K562 (cell line): Measurements from ENCODE around the gene VAPB. TPM values are rescaled to one million over a fixed set of nuclear protein-coding genes. Genes with fewer than 3 reads are reported as not detected.

Experiments
- ATAC-seq: fragments of 200-7000 bp; cut with Tn5 transposase; 3 replicates; pipeline ENCODE4 v1.9.1; 2020; ENCODE audit warnings: moderate library complexity
- BruUV-seq: library from RNA; stranded (reverse); fragments of 400-500 nt; replicated peaks from 2 replicates; lab custom pipeline; 2021; lab: Mats Ljungman, UMichigan
- CTCF ChIA-PET: fragments of 300-600 bp; formaldehyde crosslinking; extraction: SDS; loops from one replicate; lab custom pipeline; 2021; ENCODE audit warnings: low intra/inter-chr PET ratio; lab: Yijun Ruan, JAX
- POLR2A ChIA-PET: fragments of 300-600, 350-650 bp; sonication (Branson Sonifier 250); formaldehyde crosslinking; extraction: SDS; loops from one replicate; lab custom pipeline; 2021; ENCODE audit warnings: antibody characterized with exemption, inconsistent platforms; lab: Yijun Ruan, JAX
- DNase-seq, 4 experiments: peaks; one replicate each; pipeline versions ENCODE4 v3.0.0 to v3.0.0-alpha.2; 2011 to 2018; ENCODE audit warnings: low spot score in 3 of 4, mixed read lengths in 3 of 4; ENCODE audit errors: extremely low read depth in 1 of 4
- FAIRE-seq: peaks from 2 replicates; lab custom pipeline; 2011; peaks lifted over from hg19 to GRCh38; lab: Jason Lieb, UNC
- H2AFZ ChIP-seq: 2 replicates; pipeline ENCODE4 v1.6.0; 2011; ENCODE audit warnings: low read depth, low read length, control low read depth, inconsistent platforms
- H3K27ac ChIP-seq: fragments of 200-600 bp; 3 replicates; pipeline ENCODE4 v1.8.0; 2011; ENCODE audit warnings: low read depth, mild to moderate bottlenecking, control low read depth, inconsistent platforms, low read length, moderate library complexity, mixed read lengths; ENCODE audit errors: extremely low read depth
- H3K27me3 ChIP-seq, 2 experiments: fragments of 300-600 bp in 1 of 2; 2 replicates in 1 of 2; 3 replicates in 1 of 2; pipeline versions ENCODE4 v1.6.0 to v1.8.0; 2011; ENCODE audit warnings: inconsistent platforms in 2 of 2, low read length in 2 of 2, mild to moderate bottlenecking in 1 of 2, mixed read lengths in 1 of 2, moderate library complexity in 1 of 2; ENCODE audit not compliant: control insufficient read depth in 2 of 2, insufficient read depth in 2 of 2
- H3K36me3 ChIP-seq: fragments of 300-600 bp; 3 replicates; pipeline ENCODE4 v1.8.0; 2011; ENCODE audit warnings: mild to moderate bottlenecking, low read length, inconsistent platforms; ENCODE audit not compliant: control insufficient read depth, insufficient read depth
- H3K4me1 ChIP-seq, 2 experiments: fragments of 200-600 bp in 1 of 2; replicated peaks in 1 of 2; 2 replicates in 1 of 2; 3 replicates in 1 of 2; pipeline versions ENCODE4 v1.5.1 to v1.8.0; 2011; ENCODE audit warnings: inconsistent platforms in 2 of 2, low read length in 2 of 2, mild to moderate bottlenecking in 1 of 2, mixed read lengths in 1 of 2, moderate library complexity in 1 of 2; ENCODE audit not compliant: control insufficient read depth in 2 of 2, insufficient read depth in 2 of 2
- H3K4me2 ChIP-seq: 2 replicates; pipeline ENCODE4 v1.6.1; 2011; ENCODE audit warnings: low read length, control low read depth, inconsistent platforms, mixed read lengths; ENCODE audit not compliant: insufficient read depth
- H3K4me3 ChIP-seq: fragments of 200-600 bp; sonication (generic), shearing (Covaris generic); 2 replicates; pipeline ENCODE4 v1.5.1; 2016; ENCODE audit warnings: control low read depth, inconsistent platforms
- H3K79me2 ChIP-seq: fragments of 200-600 bp; 3 replicates; pipeline ENCODE4 v1.8.0; 2011; ENCODE audit warnings: low read length, inconsistent platforms; ENCODE audit not compliant: control insufficient read depth, insufficient read depth
- H3K9ac ChIP-seq, 2 experiments: 2 replicates each; pipeline versions ENCODE4 v1.6.0 to v1.6.1; 2011; ENCODE audit warnings: low read depth in 2 of 2, low read length in 2 of 2, control low read depth in 1 of 2, inconsistent platforms in 1 of 2, mild to moderate bottlenecking in 1 of 2, mixed read lengths in 1 of 2; ENCODE audit not compliant: insufficient read depth in 1 of 2
- H3K9me1 ChIP-seq: one replicate; pipeline ENCODE4 v1.6.0; 2011; ENCODE audit warnings: inconsistent platforms, mild to moderate bottlenecking, low read length, moderate library complexity; ENCODE audit not compliant: control insufficient read depth, insufficient read depth
- H3K9me3 ChIP-seq: replicated peaks from 2 replicates; pipeline ENCODE4 v1.5.1; 2011; ENCODE audit warnings: low read depth, low read length, inconsistent platforms; ENCODE audit not compliant: control insufficient read depth, insufficient read depth
- H4K20me1 ChIP-seq: replicated peaks from 2 replicates; pipeline ENCODE4 v1.6.1; 2011; ENCODE audit warnings: low read length, inconsistent platforms, mixed read lengths; ENCODE audit not compliant: control insufficient read depth, insufficient read depth
- CBX1 ChIP-seq: sonication (generic); IDR thresholded peaks from 2 replicates; pipeline ENCODE4 v1.6.1; 2016; ENCODE audit warnings: antibody characterized with exemption, low read depth, mild to moderate bottlenecking
- HIVEP1 ChIP-seq: fragments of 250-450 bp; sonication (Bioruptor Pico); IDR thresholded peaks from 2 replicates; pipeline ENCODE4 v1.4.0; 2020; ENCODE audit warnings: mild to moderate bottlenecking
- NCOA6 ChIP-seq: fragments of 450-650 bp; IDR thresholded peaks from 2 replicates; pipeline ENCODE4 v1.6.1; 2017; ENCODE audit warnings: mild to moderate bottlenecking
- NFIX ChIP-seq: fragments of 250-450 bp; sonication (Bioruptor Pico); IDR thresholded peaks from 2 replicates; pipeline ENCODE4 v1.4.0; 2020; ENCODE audit warnings: low read depth, mild to moderate bottlenecking, moderate library complexity
- ZNF766 ChIP-seq: fragments of 200-800 bp; sonication (Bioruptor generic); conservative IDR thresholded peaks from 2 replicates; pipeline ENCODE4 v1.6.1; 2016; ENCODE audit warnings: missing genetic modification characterization, missing compliant biosample characterization
- whole genome bisulfite sequencing: fragments of 100-300 bp; shearing (Covaris generic); methylation state at CpG from one replicate; pipeline ENCODE4 v1.1.6; 2016; ENCODE audit warnings: low coverage, mixed read lengths; ENCODE audit not compliant: insufficient coverage; ENCODE audit errors: missing lambda C conversion rate; 5-methylcytosine and 5-hydroxymethylcytosine counted together
- in situ Hi-C: fragments of 300-500 bp; cut with MboI; formaldehyde crosslinking; loops from 4 replicates; pipeline ENCODE4 v1.15.0; 2018; ENCODE audit warnings: inconsistent platforms, mixed read lengths
- intact Hi-C: fragments of 100-400 bp; cut with micrococcal nuclease; formaldehyde crosslinking; loops from 2 replicates; pipeline ENCODE4 v1.14.2; 2022
- polyA plus RNA-seq, 8 experiments: library from polyadenylated mRNA; depleted of rRNA in 4 of 8; stranded (reverse) in 5 of 8; unstranded in 3 of 8; fragments of >200 nt; fragmentation: Nextera tagmentation in 2 of 8; fragmentation: Illumina TruSeq in 1 of 8; extraction: Ambion mirVana in 2 of 8; extraction: Trizol in 1 of 8; gene quantifications; 2 replicates each; pipeline versions ENCODE4 v1.2.1 to v1.2.3, GENCODE V29; 2011 to 2014; ENCODE audit warnings: inconsistent platforms in 1 of 8, missing spikeins in 1 of 8
- total RNA-seq, 7 experiments: library from RNA; depleted of rRNA in 6 of 7; stranded (reverse); fragments of >200 nt in 6 of 7; fragmentation: Illumina TruSeq in 2 of 7; extraction: Trizol in 2 of 7; gene quantifications; 2 replicates each; pipeline versions ENCODE4 v1.2.1 to v1.2.3, GENCODE V29; 2011 to 2021; ENCODE audit warnings: low replicate concordance in 1 of 7
- TF ChIP-seq, protein P1 (sequence below): fragments of 250-450 bp; sonication (Bioruptor Pico); IDR thresholded peaks from 2 replicates; pipeline ENCODE4 v1.8.0; 2021; ENCODE audit warnings: borderline replicate concordance, mild to moderate bottlenecking, moderate library complexity; ENCODE audit not compliant: poor library complexity, severe bottlenecking
- TF ChIP-seq, protein P2 (sequence below): IDR thresholded peaks from 2 replicates; pipeline ENCODE4 v1.6.1; 2012; ENCODE audit warnings: low read depth, low read length, improper control_type of control experiment, borderline replicate concordance
- TF ChIP-seq, protein P3 (sequence below), 2 experiments: IDR thresholded peaks in 1 of 2; conservative IDR thresholded peaks in 1 of 2; 2 replicates each; pipeline ENCODE4 v1.6.1; 2016; ENCODE audit warnings: low read depth in 2 of 2, mild to moderate bottlenecking in 1 of 2, missing compliant biosample characterization in 1 of 2, missing genetic modification characterization in 1 of 2, moderate library complexity in 1 of 2
- TF ChIP-seq, protein P4 (sequence below), 3 experiments: IDR thresholded peaks in 2 of 3; conservative IDR thresholded peaks in 1 of 3; 2 replicates each; pipeline ENCODE4 v1.5.1; 2011 to 2012; ENCODE audit warnings: low read length in 3 of 3, mild to moderate bottlenecking in 3 of 3, control low read depth in 2 of 3, improper control_type of control experiment in 1 of 3, inconsistent platforms in 1 of 3, low read depth in 1 of 3, mixed read lengths in 1 of 3, moderate library complexity in 1 of 3; ENCODE audit not compliant: insufficient read depth in 2 of 3

VAPB gene
- total and polyA plus RNA-seq, 9 of the 15 experiments (the other 6 are each of a cell fraction or from before 2014, with no cell fraction given) = 3.4 to 51.0 (median 27.9) TPM

DNA sequence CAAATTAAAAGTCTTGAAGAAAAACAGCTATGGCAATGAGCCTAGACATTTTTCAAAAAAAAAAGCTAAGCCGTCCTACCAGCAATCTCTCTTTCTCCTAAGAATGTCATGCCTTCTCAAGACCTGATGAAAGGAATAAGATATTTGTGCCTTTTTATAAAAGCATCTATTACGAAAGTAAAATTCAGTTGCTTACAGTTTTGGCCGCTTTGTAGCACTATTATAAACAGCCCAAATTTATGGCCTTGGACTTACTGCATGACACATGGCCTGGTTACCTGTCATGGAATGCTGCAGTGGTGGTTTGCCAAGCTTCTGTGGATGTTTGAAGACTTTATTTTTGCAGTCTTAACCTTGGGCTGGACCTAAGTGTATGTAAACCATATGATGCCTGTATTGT, 22.2 kb upstream of the VAPB start:
- no peak overlapping the region for H2AFZ ChIP-seq
- H3K79me2 ChIP-seq = no peaks in the 10 kb centered on the region
- FAIRE-seq (no peak), ATAC-seq (no peak), DNase-seq (no peak)
- peaks cover 0 to 3% of the 10 kb centered on the region in 2 experiments; a peak in 2 of 5 replicates for H3K4me1 ChIP-seq
- no peaks in the 10 kb centered on the region for H3K9me1 ChIP-seq
- peaks cover 19% of the 10 kb centered on the region; the same call in 1 of the 3 replicates for H3K36me3 ChIP-seq
- H3K4me3 ChIP-seq = no peak overlapping the region
- no peaks in the 10 kb centered on the region for H3K27me3 ChIP-seq
- intact Hi-C loops = no loop called here
- CTCF ChIA-PET = no interaction called here
- in situ Hi-C loops = no loop called here
- WGBS = 86% methylated on average over 3 of the region's 3 CpGs
- no TSS peak for BruUV-seq
- TF ChIP-seq, protein P1, sequence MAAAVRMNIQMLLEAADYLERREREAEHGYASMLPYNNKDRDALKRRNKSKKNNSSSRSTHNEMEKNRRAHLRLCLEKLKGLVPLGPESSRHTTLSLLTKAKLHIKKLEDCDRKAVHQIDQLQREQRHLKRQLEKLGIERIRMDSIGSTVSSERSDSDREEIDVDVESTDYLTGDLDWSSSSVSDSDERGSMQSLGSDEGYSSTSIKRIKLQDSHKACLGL = no peak
- TF ChIP-seq, protein P2, sequence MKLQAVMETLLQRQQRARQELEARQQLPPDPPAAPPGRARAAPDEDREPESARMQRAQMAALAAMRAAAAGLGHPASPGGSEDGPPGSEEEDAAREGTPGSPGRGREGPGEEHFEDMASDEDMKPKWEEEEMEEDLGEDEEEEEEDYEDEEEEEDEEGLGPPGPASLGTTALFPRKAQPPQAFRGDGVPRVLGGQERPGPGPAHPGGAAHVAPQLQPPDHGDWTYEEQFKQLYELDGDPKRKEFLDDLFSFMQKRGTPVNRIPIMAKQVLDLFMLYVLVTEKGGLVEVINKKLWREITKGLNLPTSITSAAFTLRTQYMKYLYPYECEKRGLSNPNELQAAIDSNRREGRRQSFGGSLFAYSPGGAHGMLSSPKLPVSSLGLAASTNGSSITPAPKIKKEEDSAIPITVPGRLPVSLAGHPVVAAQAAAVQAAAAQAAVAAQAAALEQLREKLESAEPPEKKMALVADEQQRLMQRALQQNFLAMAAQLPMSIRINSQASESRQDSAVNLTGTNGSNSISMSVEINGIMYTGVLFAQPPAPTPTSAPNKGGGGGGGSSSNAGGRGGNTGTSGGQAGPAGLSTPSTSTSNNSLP = no peak
- no peak for TF ChIP-seq ZNF766
- TF ChIP-seq CBX1 = no peak
- TF ChIP-seq, protein P3, sequence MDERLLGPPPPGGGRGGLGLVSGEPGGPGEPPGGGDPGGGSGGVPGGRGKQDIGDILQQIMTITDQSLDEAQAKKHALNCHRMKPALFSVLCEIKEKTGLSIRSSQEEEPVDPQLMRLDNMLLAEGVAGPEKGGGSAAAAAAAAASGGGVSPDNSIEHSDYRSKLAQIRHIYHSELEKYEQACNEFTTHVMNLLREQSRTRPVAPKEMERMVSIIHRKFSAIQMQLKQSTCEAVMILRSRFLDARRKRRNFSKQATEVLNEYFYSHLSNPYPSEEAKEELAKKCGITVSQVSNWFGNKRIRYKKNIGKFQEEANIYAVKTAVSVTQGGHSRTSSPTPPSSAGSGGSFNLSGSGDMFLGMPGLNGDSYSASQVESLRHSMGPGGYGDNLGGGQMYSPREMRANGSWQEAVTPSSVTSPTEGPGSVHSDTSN (CRISPR knock-in tag; IDR thresholded peaks at IDR 0.05; ENCODE audit: low read depth) = no peak
- TF ChIP-seq, protein P3 (tag; conservative IDR thresholded peaks at IDR 0.05; ENCODE audit: low read depth) = no peak
- TF ChIP-seq, protein P4, sequence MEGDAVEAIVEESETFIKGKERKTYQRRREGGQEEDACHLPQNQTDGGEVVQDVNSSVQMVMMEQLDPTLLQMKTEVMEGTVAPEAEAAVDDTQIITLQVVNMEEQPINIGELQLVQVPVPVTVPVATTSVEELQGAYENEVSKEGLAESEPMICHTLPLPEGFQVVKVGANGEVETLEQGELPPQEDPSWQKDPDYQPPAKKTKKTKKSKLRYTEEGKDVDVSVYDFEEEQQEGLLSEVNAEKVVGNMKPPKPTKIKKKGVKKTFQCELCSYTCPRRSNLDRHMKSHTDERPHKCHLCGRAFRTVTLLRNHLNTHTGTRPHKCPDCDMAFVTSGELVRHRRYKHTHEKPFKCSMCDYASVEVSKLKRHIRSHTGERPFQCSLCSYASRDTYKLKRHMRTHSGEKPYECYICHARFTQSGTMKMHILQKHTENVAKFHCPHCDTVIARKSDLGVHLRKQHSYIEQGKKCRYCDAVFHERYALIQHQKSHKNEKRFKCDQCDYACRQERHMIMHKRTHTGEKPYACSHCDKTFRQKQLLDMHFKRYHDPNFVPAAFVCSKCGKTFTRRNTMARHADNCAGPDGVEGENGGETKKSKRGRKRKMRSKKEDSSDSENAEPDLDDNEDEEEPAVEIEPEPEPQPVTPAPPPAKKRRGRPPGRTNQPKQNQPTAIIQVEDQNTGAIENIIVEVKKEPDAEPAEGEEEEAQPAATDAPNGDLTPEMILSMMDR (IDR thresholded peaks at IDR 0.05 in 2 of 3, conservative IDR thresholded peaks at IDR 0.05 in 1 of 3; ENCODE audit: insufficient read depth in 2 of 3, low read depth in 1 of 3, low read length in 3 of 3) = no peak
- no peak for TF ChIP-seq NFIX (CRISPR knock-in tag)
- TF ChIP-seq HIVEP1 (CRISPR knock-in tag) = no peak
- no peak for TF ChIP-seq NCOA6
- H3K4me2 ChIP-seq = no peak overlapping the region
- no peak overlapping the region for H3K9ac ChIP-seq
- H3K9me3 ChIP-seq = no peaks in the 10 kb centered on the region
- H3K27ac ChIP-seq = no peak overlapping the region
- peaks cover 3% of the 10 kb centered on the region; the same call in 1 of the 2 replicates for H4K20me1 ChIP-seq
- POLR2A ChIA-PET = interaction anchor here (1.9 kb wide), 1 partner anchor 22 kb away, joined by 4 read pairs; the partner anchor contains the start of gene VAPB
